Lung (tissue), 12 donors: ENCODE measurements around the gene PMEL. TPM values are rescaled to one million over a fixed set of nuclear protein-coding genes. Genes with fewer than 3 reads are reported as not detected.

ENCODE experiments used
- ATAC-seq: fragments of 200-7000 bp; cut with Tn5 transposase; one replicate; pipeline ENCODE4 v1.9.1; 2020; ENCODE audit warnings: moderate number of reproducible peaks; ENCODE audit not compliant: insufficient read depth, low FRiP score
- DNase-seq, 3 donors: peaks; one replicate each; pipeline ENCODE4 v3.0.0-alpha.2; 2013 to 2017
- H3K27ac ChIP-seq, 2 donors: one replicate each; pipeline ENCODE4 v1.5.1; 2013; ENCODE audit warnings: mild to moderate bottlenecking in 2 of 2, moderate library complexity in 2 of 2, control low read depth in 1 of 2, inconsistent platforms in 1 of 2, low read depth in 1 of 2, low read length in 1 of 2
- H3K27me3 ChIP-seq, 3 donors: one replicate each; pipeline ENCODE4 v1.5.1; 2013; ENCODE audit warnings: low read length in 2 of 3; ENCODE audit not compliant: control insufficient read depth in 3 of 3, insufficient read depth in 3 of 3
- H3K36me3 ChIP-seq, 4 donors: one replicate each; pipeline ENCODE4 v1.5.1; 2013; ENCODE audit warnings: low read length in 4 of 4, mild to moderate bottlenecking in 1 of 4, moderate library complexity in 1 of 4; ENCODE audit not compliant: control insufficient read depth in 4 of 4, insufficient read depth in 4 of 4
- H3K4me1 ChIP-seq, 5 donors: one replicate each; pipeline ENCODE4 v1.5.1; 2013; ENCODE audit warnings: low read length in 5 of 5, mild to moderate bottlenecking in 2 of 5, moderate library complexity in 1 of 5; ENCODE audit not compliant: control insufficient read depth in 5 of 5, insufficient read depth in 5 of 5
- H3K4me3 ChIP-seq: one replicate; pipeline ENCODE4 v1.5.1; 2013; ENCODE audit warnings: mild to moderate bottlenecking, control low read depth, moderate library complexity
- H3K9ac ChIP-seq, 2 donors: one replicate each; pipeline ENCODE4 v1.5.1; 2013; ENCODE audit warnings: low read length in 2 of 2, control low read depth in 1 of 2; ENCODE audit not compliant: insufficient read depth in 1 of 2
- H3K9me3 ChIP-seq, 4 donors: one replicate each; pipeline ENCODE4 v1.5.1; 2013; ENCODE audit warnings: low read length in 3 of 4, mild to moderate bottlenecking in 1 of 4, moderate library complexity in 1 of 4; ENCODE audit not compliant: control insufficient read depth in 4 of 4, insufficient read depth in 3 of 4
- WGBS, 2 donors: extraction: QIAGEN DNeasy Blood & Tissue Kit; methylation state at CpG; one replicate each; pipeline ENCODE4 v1.1.7; 2013; 5-methylcytosine and 5-hydroxymethylcytosine counted together
- polyA plus RNA-seq, 2 donors: library from polyadenylated mRNA; stranded (reverse); fragments of 200-250 nt; gene quantifications; one replicate each; pipeline ENCODE4 v1.2.1, GENCODE V29; 2013
- total RNA-seq, 2 donors: library from RNA; depleted of rRNA in 1 of 2; stranded (reverse); fragments of >200 nt in 1 of 2; gene quantifications; one replicate each; pipeline ENCODE4 v1.2.1, GENCODE V29; 2014 to 2021
- TF ChIP-seq, protein P1 (sequence below): IDR thresholded peaks from 2 replicates; pipeline ENCODE4 v1.5.1; 2012; ENCODE audit warnings: mild to moderate bottlenecking; ENCODE audit errors: control extremely low read depth, extremely low read depth
- donor health status: control.
- donor health status: control.
- donor health status: Bipolar disorder and iron deficiency.
- donor health status: healthy.
- donor health status: DM: yes; HTN: yes; CAD: no.

PMEL gene
- total and polyA plus RNA-seq, 4 donors: 0.43 to 1.7 (median 1.1) TPM

DNA sequence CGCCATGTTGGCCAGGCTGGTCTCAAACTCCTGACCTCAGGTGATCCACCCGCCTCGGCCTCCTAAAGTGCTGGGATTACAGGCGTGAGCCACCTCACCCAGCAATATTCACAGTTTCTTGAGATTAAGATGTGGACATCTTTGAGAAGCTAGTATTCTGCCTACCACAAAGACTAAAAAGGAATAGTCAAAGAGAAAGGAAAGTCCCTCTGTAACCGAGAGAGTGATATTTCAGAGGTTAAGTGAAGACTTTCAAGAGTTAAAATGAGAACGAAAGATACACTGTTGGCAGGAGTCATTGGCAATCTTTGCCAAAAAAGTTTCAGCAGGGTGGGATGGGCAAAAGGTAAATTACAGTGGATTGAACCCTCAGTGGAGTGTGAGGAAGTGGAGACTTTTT is 19.3 kb downstream of the PMEL start:
- Histone ChIP-seq H3K36me3 (peaks cover 0 to 9% (median 2%) of the 10 kb centered on the region in 4 donors), H3K4me3 (no peak overlapping the region), H3K4me1 (no peaks in the 10 kb centered on the region), H3K27ac (no peak overlapping the region), H3K27me3 (no peaks in the 10 kb centered on the region), H3K9ac (no peak overlapping the region), H3K9me3 (no peaks in the 10 kb centered on the region)
- DNase-seq (no peak), ATAC-seq (no peak)
- WGBS, 2 donors: 84 to 94% methylated on average over 6 of the region's 6 CpGs
- TF ChIP-seq, protein P1, sequence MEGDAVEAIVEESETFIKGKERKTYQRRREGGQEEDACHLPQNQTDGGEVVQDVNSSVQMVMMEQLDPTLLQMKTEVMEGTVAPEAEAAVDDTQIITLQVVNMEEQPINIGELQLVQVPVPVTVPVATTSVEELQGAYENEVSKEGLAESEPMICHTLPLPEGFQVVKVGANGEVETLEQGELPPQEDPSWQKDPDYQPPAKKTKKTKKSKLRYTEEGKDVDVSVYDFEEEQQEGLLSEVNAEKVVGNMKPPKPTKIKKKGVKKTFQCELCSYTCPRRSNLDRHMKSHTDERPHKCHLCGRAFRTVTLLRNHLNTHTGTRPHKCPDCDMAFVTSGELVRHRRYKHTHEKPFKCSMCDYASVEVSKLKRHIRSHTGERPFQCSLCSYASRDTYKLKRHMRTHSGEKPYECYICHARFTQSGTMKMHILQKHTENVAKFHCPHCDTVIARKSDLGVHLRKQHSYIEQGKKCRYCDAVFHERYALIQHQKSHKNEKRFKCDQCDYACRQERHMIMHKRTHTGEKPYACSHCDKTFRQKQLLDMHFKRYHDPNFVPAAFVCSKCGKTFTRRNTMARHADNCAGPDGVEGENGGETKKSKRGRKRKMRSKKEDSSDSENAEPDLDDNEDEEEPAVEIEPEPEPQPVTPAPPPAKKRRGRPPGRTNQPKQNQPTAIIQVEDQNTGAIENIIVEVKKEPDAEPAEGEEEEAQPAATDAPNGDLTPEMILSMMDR: no peak

DNA sequence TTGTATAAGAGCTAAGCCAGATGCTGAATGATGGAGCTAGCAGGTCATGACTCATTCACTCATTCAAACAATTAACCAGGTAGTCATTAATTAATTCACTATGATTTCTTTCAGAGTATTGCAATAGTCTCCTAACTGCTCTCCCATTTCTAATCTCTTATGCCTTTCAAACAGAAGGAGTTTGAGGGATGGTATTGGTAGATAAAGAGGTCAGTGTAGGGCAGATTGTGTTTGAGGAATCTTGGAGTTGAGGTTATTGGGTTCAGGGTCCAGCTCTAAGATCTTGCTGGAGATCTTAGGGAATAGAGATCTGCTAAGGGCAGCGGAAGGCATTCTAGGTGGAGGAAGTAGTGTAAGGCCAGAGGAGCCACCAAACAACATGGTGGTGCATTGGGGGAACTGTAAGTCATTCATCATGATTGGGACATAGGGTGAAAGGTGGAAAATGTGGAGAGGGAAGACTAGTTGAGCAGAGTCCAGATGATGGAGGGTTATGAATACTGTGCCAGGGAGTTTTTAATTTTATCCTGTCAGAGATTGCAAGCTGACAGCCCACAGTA is 23.2 kb downstream of the PMEL start:
- no peak for ATAC-seq
- DNase-seq: no peak
- no peaks in the 10 kb centered on the region for H3K27me3 ChIP-seq
- H3K36me3 ChIP-seq: peaks cover 0 to 9% (median 1%) of the 10 kb centered on the region in 4 donors
- no peak overlapping the region for H3K4me3 ChIP-seq
- peaks cover 0 to 6% (median 0%) of the 10 kb centered on the region in 5 donors for H3K4me1 ChIP-seq
- TF ChIP-seq, protein P1: no peak
- no peaks in the 10 kb centered on the region for H3K9me3 ChIP-seq
- 97% methylated on average over 1 of the region's 1 CpG for WGBS, 2 donors
- H3K27ac ChIP-seq: no peak overlapping the region
- H3K9ac ChIP-seq: no peak overlapping the region

DNA sequence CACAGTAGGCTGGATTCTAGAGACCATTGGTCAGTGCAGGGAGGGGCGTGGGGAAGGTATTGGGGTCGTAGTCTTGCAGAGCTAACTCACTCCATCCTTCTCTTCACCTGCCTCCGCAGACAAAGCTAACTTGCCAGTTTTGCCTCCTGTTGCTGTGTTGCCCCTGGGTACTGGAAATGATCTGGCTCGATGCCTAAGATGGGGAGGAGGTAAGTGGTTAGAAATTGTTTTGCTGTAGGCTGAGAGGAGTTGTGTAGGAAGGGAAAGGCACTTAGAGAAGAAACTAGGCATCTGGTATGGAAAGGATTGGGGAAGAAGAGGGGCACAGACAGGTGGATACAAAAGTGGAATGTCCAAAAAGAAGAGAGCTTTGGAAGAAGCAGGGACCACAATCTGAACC is 23.8 kb downstream of the PMEL start:
- Histone ChIP-seq H3K27me3 (no peaks in the 10 kb centered on the region), H3K4me3 (no peak overlapping the region), H3K36me3 (peaks cover 0 to 9% (median 1%) of the 10 kb centered on the region in 4 donors), H3K9me3 (no peaks in the 10 kb centered on the region), H3K9ac (no peak overlapping the region), H3K27ac (no peak overlapping the region), H3K4me1 (peaks cover 0 to 6% (median 0%) of the 10 kb centered on the region in 5 donors)
- no peak for DNase-seq
- 86 to 95% methylated on average over 4 of the region's 4 CpGs for WGBS, 2 donors
- no peak for ATAC-seq
- TF ChIP-seq, protein P1: no peak
